ENCODE measurements around the gene LOXL3. TPM values are rescaled to one million over a fixed set of nuclear protein-coding genes. Genes with fewer than 3 reads are reported as not detected.

LOXL3 gene
- polyA plus RNA-seq, 1 donor from 2014 or later, result 20.1 TPM

GRCh38 chr2:74599676-74600075 lies 45.9 kb upstream of the LOXL3 start:
- no peaks in the 10 kb centered on the region for H3K27me3 ChIP-seq (ENCODE audit: insufficient read depth, low read depth, low read length)
- no peaks in the 10 kb centered on the region for H4K20me1 ChIP-seq (ENCODE audit: insufficient read depth)
- H3K36me3 ChIP-seq (ENCODE audit: insufficient read depth, low read length), result no peaks in the 10 kb centered on the region
- no peaks in the 10 kb centered on the region for H3K79me2 ChIP-seq (replicated peaks; ENCODE audit: insufficient read depth, low read length)
- TF ChIP-seq SMC3 (conservative IDR thresholded peaks at IDR 0.05; ENCODE audit: poor library complexity), result no peak
- no peak for TF ChIP-seq MXI1 (conservative IDR thresholded peaks at IDR 0.05; ENCODE audit: poor library complexity, severe bottlenecking)
- no peak for TF ChIP-seq CTCF (IDR thresholded peaks at IDR 0.05; ENCODE audit: poor library complexity, severe bottlenecking)
- no peak for TF ChIP-seq EZH2 (IDR thresholded peaks at IDR 0.05; ENCODE audit: borderline replicate concordance, insufficient read depth, low read length, poor library complexity, severe bottlenecking)
- TF ChIP-seq POLR2AphosphoS5 (IDR thresholded peaks at IDR 0.05), result no peak
- TF ChIP-seq, protein P1, sequence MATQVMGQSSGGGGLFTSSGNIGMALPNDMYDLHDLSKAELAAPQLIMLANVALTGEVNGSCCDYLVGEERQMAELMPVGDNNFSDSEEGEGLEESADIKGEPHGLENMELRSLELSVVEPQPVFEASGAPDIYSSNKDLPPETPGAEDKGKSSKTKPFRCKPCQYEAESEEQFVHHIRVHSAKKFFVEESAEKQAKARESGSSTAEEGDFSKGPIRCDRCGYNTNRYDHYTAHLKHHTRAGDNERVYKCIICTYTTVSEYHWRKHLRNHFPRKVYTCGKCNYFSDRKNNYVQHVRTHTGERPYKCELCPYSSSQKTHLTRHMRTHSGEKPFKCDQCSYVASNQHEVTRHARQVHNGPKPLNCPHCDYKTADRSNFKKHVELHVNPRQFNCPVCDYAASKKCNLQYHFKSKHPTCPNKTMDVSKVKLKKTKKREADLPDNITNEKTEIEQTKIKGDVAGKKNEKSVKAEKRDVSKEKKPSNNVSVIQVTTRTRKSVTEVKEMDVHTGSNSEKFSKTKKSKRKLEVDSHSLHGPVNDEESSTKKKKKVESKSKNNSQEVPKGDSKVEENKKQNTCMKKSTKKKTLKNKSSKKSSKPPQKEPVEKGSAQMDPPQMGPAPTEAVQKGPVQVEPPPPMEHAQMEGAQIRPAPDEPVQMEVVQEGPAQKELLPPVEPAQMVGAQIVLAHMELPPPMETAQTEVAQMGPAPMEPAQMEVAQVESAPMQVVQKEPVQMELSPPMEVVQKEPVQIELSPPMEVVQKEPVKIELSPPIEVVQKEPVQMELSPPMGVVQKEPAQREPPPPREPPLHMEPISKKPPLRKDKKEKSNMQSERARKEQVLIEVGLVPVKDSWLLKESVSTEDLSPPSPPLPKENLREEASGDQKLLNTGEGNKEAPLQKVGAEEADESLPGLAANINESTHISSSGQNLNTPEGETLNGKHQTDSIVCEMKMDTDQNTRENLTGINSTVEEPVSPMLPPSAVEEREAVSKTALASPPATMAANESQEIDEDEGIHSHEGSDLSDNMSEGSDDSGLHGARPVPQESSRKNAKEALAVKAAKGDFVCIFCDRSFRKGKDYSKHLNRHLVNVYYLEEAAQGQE (IDR thresholded peaks at IDR 0.05; ENCODE audit: borderline replicate concordance), result no peak
- no peak for TF ChIP-seq EP300 (conservative IDR thresholded peaks at IDR 0.05; ENCODE audit: poor library complexity, severe bottlenecking)
- no peak for TF ChIP-seq TAF1 (IDR thresholded peaks at IDR 0.05; ENCODE audit: low read depth)
- no peak for TF ChIP-seq RAD21 (conservative IDR thresholded peaks at IDR 0.05)
- H3F3A ChIP-seq (ENCODE audit: insufficient read depth, low read length, poor library complexity, severe bottlenecking), result no peaks in the 10 kb centered on the region
- H3K9me3 ChIP-seq (ENCODE audit: low read length), result no peaks in the 10 kb centered on the region
- H3K9ac ChIP-seq (ENCODE audit: low read length), result no peak overlapping the region
- H3K9me2 ChIP-seq (ENCODE audit: insufficient read depth, low read length), result no peaks in the 10 kb centered on the region
- H2AFZ ChIP-seq (ENCODE audit: low read depth, low read length), result no peak overlapping the region
- no peak overlapping the region for H3K4me3 ChIP-seq (ENCODE audit: low read length)
- H3K4me2 ChIP-seq (ENCODE audit: low read length), result no peak overlapping the region
- no peak overlapping the region for H3K27ac ChIP-seq (ENCODE audit: low read length)

DNA sequence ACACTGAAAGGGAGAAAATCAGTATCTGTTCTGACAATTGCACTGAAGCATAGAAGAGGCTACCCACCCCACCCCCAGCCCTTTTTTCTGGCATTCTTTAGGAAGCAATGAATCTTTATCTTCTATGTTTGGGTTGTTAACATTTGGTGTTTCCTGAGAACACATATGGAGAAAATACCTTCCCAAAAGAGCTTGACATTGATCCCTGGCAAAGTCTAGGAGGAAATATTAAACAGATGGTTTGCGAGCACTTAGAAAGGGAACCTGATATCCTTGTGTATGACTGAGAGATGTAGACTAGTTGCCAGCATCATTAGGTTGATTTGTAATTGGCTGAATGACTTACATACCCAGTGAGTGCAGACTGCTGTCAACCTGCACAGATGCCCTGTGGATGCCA lies 43.7 kb upstream of the LOXL3 start:
- Histone ChIP-seq H3K4me3 (ENCODE audit: low read length) (no peak overlapping the region), H3K36me3 (ENCODE audit: insufficient read depth, low read length) (no peaks in the 10 kb centered on the region), H3K4me2 (ENCODE audit: low read length) (no peak overlapping the region), H3F3A (ENCODE audit: insufficient read depth, low read length, poor library complexity, severe bottlenecking) (no peaks in the 10 kb centered on the region), H3K9me2 (ENCODE audit: insufficient read depth, low read length) (no peaks in the 10 kb centered on the region), H3K27ac (ENCODE audit: low read length) (no peak overlapping the region), H4K20me1 (ENCODE audit: insufficient read depth) (no peaks in the 10 kb centered on the region), H3K27me3 (ENCODE audit: insufficient read depth, low read depth, low read length) (no peaks in the 10 kb centered on the region), H3K9ac (ENCODE audit: low read length) (no peak overlapping the region), H2AFZ (ENCODE audit: low read depth, low read length) (no peak overlapping the region), H3K79me2 (replicated peaks; ENCODE audit: insufficient read depth, low read length) (no peaks in the 10 kb centered on the region), H3K9me3 (ENCODE audit: low read length) (no peaks in the 10 kb centered on the region)
- TF ChIP-seq CTCF (IDR thresholded peaks at IDR 0.05; ENCODE audit: poor library complexity, severe bottlenecking) (no peak), RAD21 (conservative IDR thresholded peaks at IDR 0.05) (no peak)
